GM21723 (cell line): ENCODE results near the gene SLC15A5.

Experiments
- ATAC-seq: cut with Tn5 transposase; IDR thresholded peaks from one replicate; pipeline ENCODE4 v1.9.1; 2021; ENCODE audit warnings: mild to moderate bottlenecking, moderate library complexity; ENCODE audit not compliant: unreplicated experiment

The SLC15A5 gene, protein sequence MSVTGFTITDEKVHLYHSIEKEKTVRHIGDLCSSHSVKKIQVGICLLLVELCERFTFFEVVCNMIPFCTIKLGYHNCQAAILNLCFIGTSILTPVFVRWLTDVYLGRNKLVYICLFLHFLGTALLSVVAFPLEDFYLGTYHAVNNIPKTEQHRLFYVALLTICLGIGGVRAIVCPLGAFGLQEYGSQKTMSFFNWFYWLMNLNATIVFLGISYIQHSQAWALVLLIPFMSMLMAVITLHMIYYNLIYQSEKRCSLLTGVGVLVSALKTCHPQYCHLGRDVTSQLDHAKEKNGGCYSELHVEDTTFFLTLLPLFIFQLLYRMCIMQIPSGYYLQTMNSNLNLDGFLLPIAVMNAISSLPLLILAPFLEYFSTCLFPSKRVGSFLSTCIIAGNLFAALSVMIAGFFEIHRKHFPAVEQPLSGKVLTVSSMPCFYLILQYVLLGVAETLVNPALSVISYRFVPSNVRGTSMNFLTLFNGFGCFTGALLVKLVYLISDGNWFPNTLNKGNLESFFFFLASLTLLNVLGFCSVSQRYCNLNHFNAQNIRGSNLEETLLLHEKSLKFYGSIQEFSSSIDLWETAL

GRCh38 chr12:16277585-16277984, at the start of gene SLC15A5:
SLC15A5 (minus strand) TSS chr12:16277685; CDS start chr12:16277685, 0 bp downstream.
- no peak for ATAC-seq

- ATAC-seq: no peak
These were observed 47.9 kb upstream of the SLC15A5 start for GRCh38 chr12:16325426-16325825.

DNA sequence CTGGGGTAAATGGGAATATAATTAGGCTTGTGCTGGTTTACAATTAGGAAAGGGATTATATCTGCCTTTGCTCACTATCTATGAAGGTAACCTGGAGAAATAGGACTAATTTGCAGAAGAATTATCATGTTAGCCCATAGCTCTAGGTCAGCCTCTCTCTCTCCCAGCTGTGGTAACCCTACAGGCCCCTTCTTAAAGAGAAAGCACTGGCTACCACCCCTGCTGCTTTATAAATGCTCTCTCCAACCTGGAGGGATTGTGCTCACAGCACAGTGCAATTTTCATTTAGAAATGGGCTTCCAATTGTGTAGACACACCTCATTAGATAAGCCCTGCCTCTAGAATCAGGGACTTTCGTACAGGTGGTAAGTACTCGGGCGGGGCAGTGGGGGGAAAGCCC, 47.3 kb upstream of the SLC15A5 start:
- no peak for ATAC-seq

DNA sequence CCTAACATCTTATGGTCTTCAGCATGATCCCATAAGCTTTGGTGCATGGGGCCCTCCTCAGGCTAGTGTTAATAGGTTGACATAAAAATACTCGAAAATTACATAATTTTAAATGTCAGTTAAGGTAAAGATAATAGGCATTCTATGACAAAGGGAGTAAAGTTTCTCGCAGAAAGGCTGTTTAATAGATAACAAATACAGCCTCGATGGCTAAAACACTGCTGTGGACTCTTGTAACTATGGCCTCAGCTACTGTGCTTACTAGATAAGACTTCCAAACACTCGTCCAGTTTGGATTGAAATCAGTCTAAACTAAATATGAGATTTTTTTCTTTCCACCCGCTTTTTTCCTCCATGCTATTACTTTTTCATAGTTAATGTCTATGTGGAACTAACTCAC, 46.8 kb upstream of the SLC15A5 start:
- no peak for ATAC-seq

DNA sequence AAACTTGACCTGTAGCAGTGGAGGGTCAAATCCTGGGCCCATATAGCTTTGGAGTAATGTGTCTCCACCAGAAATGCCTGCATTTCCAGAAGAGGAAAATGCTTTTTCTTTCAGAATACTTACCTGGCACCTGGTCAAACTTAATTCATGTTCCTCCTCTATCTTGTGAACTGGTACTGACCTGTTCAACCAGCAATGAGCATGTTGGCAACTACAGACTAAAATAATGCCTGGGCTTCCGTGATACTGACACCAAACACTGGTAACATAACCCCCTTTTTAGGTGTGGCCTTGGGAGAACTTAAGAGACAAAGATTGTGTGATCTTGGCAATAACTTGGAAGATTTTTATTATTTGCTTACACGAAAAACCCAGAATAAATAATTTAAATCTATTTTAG, 46.2 kb upstream of the SLC15A5 start:
- ATAC-seq: no peak

DNA sequence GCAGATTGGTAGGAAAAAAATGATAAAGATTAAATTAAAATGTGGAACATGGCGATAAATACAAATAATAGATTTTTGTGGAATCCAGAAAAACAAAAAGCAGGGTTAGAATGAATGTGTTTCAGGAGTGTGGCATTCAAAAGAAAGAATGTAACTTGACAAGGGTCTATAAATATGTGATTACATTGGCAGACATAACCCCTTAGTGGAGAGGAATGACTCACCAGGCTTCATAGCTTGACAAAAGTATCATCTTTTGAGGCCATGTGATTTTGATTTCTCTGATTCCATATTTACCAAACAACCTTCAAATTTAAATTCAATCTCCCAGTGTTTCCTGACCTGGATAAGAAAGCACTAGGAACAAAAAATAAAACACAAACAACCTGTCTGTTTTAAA, 45.5 kb upstream of the SLC15A5 start:
- ATAC-seq: no peak

DNA sequence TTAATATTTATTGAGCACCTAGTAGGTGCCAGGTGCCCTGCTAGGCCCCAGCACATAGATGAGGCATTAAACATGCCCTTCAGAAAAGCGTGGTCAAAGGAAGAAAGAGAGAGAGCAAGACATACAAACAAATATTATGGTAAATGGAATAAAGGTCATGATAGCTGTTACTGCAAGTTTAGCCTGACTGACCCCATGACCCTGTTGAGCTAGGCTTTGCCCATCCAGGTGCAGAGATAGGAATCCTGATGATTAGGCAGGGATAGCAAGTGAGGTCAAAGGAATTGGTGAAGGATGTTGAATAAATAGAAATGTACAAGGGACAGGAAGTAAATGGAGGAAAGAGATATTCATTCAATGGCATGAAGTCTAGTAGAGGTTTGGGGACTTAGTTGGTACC, 33.4 kb upstream of the SLC15A5 start:
- ATAC-seq: no peak

DNA sequence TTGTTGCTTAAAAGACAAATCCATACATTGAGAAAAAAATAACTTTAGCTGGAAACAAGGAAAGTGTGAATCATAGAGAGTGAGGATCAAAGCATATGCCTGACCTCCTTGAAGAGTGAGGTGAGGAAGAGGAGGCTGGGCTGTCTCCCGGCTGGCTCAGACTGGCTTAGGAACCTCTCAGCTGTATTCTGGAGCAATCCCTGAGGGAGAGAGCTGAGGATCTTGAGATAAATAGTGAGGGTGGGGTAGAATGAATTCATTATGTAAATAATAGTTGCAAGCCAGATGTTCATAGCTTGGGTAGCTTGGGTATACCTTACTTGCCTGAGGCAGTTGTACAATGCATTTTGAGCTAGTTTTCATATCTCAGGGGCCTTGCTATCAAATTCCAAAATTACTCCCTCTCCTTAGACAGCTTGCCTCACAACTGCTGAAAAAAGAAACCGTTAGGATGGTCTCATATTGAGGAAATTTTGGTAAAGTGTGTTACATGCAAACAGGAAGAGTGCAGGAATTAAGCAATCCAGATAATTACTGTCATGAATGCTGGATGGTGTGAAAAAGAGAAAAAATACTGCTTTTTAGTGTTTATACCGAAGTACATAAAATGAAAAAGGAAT, 30.5 kb upstream of the SLC15A5 start:
- ATAC-seq: no peak

DNA sequence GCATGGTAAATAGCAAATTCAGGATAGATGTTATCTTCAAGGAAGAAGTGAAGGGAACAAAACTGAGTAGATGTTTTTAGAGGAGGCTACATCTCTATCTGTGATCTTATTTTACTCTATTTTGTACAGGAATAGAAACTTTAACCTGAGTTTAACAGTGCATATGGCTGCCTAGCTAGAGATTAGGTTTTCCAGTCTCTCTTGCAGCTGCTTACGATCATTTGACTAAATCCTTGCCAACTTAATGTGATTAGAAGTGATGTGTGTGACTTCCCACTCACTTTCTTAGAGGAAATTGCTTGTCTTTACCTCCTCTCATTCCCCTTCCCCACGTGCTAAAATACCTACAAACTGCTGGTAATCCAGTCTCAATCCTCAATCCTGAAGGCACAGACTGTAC, 26.5 kb upstream of the SLC15A5 start:
- no peak for ATAC-seq

DNA sequence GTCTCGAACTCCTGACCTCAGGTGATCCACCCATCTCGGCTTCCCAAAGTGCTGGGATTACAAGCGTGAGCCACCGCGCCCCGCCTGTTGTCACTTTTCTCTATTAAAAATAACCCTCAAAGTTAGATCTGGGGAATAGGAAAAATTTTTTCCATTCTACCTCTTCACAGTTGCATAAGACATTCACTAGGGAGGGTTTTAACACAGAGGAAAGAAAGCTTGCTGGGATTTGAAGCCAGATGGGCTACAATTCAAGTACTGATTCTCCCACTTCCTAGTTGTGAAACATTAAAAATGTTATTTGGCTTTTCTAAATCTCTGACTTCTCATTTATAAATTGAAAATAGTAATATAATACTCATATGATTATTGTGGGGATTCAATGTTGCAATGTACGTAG, 23.3 kb upstream of the SLC15A5 start:
- ATAC-seq: no peak

GRCh38 chr12:16300122-16300521, 22.6 kb upstream of the SLC15A5 start:
- ATAC-seq: no peak

DNA sequence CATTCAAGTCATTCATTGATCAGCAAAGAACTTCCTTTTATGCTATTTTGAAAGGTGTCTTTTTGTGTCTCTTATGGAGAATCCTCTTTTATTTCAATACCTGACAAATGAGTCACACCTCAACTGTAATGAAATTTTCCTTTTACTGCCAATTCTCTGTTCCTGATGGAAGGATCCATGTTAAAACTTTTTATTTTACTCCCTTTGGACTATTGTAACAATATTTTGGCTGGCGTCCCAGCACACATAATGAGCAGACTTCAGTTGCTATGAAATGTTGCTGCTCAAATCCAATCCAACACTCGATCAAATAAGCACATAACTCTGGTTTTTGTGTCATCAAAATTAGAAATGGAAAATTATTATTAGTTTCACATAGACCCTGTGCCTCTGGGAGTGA, 21.9 kb upstream of the SLC15A5 start:
- ATAC-seq: no peak

DNA sequence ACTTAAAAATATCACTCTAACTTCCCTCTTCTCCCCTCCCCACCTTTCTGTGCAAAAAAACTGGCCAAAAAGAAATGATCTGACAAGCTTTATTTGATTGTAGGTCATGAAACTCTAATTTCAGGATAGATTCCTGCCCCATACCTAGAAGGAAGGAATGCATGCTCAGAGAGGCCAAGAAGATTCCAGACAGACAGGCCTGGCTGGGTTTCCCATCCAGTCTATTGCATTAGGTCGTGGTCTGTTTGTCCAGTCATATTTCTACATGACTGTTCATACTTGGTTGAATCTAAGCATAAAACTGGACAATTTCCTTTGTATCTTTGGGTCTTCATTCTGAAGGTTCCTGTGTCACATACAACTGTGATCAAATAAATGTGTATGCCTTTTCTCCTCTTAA, 20.0 kb upstream of the SLC15A5 start:
- ATAC-seq: no peak

DNA sequence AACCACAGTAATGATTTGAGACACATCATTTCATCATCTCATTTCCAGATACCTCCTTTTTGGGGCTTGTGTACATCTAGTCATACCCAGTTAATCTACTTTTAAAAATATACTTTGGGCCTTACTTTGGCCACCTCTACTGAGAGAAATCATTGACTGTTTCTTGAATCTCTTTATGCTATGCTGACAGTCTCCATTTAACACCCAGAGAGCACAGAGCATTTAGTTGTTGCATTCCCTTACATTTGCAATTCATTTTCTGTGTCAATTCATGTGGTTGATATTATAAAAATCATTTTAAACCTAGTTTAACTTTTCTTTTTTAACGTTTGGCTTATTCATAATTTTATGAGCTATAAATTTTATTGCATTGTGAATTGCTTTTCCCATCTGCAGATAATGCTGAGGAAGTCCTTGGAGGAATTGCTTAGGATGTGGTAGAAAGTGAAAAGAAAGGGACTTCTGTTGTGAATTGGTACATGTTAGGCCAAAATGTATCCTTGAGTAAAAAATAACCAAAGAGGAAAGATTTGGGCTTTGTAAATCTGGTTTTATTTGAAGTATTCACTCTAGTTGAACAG, 17.0 kb upstream of the SLC15A5 start:
- ATAC-seq: no peak

DNA sequence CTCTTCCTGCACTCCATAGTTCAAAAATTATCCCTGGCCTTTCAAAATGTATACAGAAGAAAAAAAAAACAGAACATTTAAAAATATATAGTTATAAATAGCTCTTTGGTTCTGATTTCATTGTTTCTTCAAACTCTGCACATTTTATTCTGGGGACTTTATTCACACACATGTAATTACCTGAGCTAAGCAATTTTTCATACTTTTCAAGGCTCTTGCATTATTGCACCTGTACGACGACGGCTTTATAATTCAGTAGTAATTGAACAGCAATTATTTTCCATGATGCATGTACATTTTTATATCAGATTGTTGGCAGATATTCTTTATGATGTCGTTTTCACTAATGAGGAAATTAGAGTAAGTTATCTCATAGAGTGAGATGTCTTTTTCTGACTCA, 13.5 kb upstream of the SLC15A5 start:
- ATAC-seq: no peak

DNA sequence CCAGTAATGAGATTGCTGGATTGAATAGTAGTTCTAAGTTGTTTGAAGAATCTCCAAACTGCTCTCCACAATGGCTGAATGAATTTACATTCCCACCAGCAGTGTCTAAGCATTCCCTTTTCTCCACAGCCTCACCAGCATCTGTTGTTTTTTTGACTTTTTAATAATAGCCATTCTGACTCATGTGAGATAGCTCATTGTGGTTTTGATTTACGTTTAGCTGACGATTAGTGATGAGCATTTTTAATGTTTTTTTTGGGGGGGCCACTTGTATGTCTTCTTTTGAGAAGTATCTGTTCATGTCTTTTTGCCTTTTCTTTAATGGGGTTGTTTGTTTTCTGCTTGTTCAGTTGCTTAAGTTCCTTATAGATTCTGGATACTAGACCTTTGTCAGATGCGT, 8.1 kb upstream of the SLC15A5 start:
- no peak for ATAC-seq

DNA sequence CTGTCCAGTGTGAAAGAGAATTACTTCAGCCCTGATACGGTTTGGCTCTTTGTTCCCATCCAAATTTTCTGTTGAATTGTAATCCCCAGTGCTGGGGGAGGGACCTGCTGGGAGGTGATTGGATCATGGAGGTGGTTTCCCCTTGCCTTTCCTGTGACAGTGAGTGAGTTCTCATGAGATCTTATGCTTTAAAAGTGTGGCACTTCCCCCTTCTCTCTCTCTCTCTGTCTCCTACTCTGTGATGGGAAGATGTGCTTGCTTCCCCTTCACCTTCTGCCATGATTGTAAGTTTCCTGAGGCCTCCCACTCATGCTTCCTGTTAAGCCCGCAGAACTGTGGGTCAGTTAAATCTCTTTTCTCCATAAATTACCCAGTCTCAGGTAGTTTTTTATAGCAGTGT, 5.5 kb upstream of the SLC15A5 start:
- ATAC-seq: no peak

GRCh38 chr12:16282081-16282480, 4.6 kb upstream of the SLC15A5 start:
- ATAC-seq: no peak

DNA sequence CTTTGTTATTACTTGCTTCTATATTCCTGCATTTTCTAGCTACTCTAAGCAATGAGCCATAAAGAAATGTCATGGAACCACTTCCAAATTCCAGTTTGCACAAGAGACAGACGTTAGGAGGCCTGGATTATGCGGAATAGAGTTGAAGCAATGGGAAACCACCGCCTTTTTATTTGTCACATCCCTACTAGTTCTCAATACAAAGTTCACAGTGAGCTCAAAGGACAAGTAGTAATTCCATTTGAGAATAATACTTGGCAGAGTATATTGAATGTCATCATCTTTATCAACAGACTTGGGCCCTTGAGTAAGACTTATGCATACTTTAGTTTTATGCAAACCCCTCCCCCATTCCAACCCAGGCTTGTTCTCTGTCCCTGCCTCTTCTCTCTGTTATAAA, 3.7 kb upstream of the SLC15A5 start:
- ATAC-seq: no peak

DNA sequence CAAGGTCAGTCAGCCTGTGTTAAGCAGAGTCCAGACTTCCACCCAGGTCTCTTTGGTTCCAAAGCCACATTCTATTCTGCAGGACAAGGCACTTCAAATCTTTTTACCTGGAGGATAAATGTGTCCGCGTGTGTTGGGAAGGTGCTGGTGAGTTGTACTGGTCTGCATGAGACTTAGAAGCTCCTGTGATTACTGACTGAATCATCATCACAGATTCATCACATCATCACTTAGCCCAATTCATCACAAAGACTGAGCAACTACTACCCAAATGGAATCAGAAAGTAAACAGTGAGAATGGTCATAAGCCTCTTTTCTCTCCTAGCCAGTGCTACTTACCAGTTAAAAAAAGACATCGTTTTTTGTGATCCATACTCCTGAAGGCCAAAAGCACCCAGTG, 5.3 kb downstream of the SLC15A5 start:
- no peak for ATAC-seq

GRCh38 chr12:16271062-16271461, 6.4 kb downstream of the SLC15A5 start:
- ATAC-seq: no peak

- no peak for ATAC-seq
These were observed 7.5 kb downstream of the SLC15A5 start for GRCh38 chr12:16269946-16270345.
